KBM-7 (cell line): ENCODE measurements around the gene SPDYE4.
A peak's percentile ranks its signal among the peaks of the same experiment; 100 is the strongest.

Source experiments
- DNase-seq: peaks from one replicate; pipeline ENCODE4 v3.0.0-alpha.2; 2015
- in situ Hi-C: fragments of 300-500 bp; cut with MboI; formaldehyde crosslinking; loops from 2 replicates; pipeline ENCODE4 v1.14.3; 2020; ENCODE audit warnings: low sequenced_read_pairs, low pct_unique_long_range_greater_than_20kb, mixed read lengths

Gene SPDYE4

DNA sequence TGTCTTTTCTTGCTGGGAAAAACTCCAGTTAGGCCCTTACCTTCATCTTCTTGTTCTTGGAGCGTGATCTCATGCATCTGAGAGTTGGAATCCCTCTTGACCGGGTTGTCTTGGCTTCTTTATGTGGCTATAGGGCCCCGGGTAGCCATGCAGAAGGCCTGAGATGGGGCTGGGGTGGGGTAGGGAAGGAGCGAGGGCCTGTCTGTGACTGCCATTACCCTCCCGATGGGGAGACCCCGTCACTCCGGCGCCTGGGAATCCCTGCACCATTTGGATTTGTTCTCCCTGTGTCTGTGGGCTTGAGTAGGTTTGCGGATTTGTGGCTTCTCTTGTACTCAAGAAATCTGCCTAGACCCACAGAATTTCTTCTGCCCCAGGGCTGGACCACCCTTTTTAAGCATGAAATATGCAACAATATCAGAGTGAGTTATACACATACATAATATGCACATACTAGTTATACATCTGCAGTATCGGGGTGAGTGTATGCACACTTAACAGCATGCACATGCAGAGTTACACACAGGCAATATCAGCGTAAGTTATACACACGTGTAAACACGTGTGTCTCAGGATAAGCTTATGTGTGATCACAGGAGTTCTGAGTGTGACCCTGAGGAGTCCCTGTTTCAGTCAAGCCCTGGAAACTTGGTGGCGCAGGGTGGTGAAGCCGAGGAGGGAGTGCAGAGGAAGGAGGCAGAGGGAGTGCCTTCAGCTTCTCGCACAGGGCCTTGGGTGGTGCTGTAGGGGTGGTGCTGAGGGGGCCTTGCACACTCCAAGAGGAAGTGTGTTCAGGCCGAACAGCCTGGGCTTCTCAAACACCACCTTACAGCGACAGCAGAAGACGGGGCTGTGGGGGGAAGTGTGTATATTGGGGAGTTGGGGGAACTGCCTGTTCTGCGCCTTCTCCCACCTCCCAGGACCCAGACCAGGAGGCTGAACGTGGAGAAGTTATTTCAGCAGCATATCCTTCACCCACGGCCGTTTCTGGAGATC lies 32.2 kb downstream of the SPDYE4 start:
- DNase-seq: no peak
- in situ Hi-C loops: no loop called here

DNA sequence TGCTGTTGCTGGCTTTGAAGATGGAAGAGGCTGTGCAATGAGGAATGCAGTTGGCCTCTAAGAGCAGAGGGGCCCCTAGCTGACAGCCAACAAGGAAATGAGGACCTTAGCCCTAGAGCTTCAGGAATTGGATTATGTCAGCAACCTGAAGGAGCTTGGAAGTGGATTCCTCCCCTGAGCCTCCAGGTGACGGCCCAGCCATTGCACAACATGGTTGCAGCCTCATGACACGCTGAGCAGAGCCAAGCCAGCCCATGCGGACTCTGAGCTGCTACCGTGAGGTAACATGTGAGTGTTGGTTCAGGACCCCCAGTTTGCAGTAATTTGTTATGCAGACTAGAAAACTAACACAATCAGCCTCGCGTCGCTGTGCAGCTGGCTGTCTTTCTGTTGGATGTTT lies 33.9 kb downstream of the SPDYE4 start:
- no peak for DNase-seq
- in situ Hi-C loops: no loop called here

DNA sequence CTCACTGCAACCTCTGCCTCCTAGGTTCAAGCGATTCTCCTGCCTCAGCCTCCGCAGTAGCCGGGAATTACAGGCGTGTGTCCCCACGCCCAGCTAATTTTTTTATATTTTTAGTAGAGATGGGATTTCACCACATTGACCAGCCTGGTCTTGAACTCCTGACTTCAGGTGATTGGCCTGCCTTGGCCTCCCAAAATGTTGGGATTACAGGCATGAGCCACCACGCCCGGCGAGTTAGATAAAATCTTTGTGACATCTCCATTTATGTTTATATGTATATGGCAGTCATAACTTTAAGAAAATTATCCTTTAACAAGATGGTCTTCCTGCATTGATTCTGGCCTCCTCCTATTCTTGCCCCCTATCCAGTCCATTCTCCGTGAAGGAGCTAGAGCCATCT lies 37.8 kb downstream of the SPDYE4 start:
- DNase-seq: no peak
- in situ Hi-C loops: no loop called here

GRCh38 chr17:8719291-8720246 lies 38.8 kb downstream of the SPDYE4 start:
- DNase-seq: no peak
- in situ Hi-C loops: no loop called here

GRCh38 chr17:8718001-8718563 lies 40.3 kb downstream of the SPDYE4 start:
- DNase-seq: no peak
- in situ Hi-C loops: no loop called here

- in situ Hi-C loops: no loop called here
- no peak for DNase-seq
These were observed 44.5 kb downstream of the SPDYE4 start for GRCh38 chr17:8713878-8714277.

- in situ Hi-C loops: no loop called here
- no peak for DNase-seq
These were observed 45.0 kb downstream of the SPDYE4 start for GRCh38 chr17:8713315-8713714.

DNA sequence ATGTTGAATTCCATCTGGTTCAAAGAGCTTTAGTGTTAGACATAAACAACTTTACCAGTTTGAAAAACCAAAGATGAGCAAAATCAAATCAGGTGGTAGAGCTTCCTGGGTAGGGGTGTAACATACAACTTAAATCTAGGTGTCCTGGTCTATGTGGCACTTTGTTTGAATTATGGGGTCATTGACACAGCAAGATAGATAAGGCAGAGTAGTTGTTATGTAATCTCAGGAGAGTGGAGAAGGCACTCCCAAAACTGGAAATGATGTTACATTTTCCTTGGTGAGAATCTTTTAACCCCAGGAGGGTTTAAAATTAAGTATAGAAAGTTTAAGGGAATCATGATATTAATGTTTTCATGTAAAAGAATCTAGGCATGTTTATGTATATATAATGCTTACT lies 45.6 kb downstream of the SPDYE4 start:
- no peak for DNase-seq
- in situ Hi-C loops: no loop called here

DNA sequence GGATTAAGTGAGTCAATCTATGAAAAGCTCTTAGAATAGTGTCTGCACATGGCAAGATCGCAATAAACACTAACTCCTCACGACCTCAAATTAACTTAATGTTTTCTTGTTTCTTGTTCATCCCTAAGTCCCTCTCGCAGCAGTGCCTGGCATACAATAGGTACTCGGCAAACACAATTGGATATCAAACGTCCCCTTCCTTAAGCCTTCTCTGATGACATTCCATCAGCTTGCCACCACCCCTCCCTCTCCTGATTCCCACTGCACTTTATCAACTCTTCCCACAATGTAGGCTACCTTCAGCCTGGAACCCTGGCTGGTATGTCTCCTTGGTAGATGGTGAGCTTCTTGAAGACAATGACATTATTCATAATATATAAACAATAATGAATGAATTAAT lies 47.1 kb downstream of the SPDYE4 start:
- no peak for DNase-seq
- in situ Hi-C loops: no loop called here

- in situ Hi-C loops: no loop called here
- no peak for DNase-seq
These were observed 47.5 kb downstream of the SPDYE4 start for GRCh38 chr17:8710813-8711212.

GRCh38 chr17:8709006-8709405 lies 49.3 kb downstream of the SPDYE4 start:
- in situ Hi-C loops: no loop called here
- DNase-seq: peak; percentile 63

GRCh38 chr17:8708025-8708461 lies 50.3 kb downstream of the SPDYE4 start:
- in situ Hi-C loops: no loop called here
- peak; percentile 69 for DNase-seq

DNA sequence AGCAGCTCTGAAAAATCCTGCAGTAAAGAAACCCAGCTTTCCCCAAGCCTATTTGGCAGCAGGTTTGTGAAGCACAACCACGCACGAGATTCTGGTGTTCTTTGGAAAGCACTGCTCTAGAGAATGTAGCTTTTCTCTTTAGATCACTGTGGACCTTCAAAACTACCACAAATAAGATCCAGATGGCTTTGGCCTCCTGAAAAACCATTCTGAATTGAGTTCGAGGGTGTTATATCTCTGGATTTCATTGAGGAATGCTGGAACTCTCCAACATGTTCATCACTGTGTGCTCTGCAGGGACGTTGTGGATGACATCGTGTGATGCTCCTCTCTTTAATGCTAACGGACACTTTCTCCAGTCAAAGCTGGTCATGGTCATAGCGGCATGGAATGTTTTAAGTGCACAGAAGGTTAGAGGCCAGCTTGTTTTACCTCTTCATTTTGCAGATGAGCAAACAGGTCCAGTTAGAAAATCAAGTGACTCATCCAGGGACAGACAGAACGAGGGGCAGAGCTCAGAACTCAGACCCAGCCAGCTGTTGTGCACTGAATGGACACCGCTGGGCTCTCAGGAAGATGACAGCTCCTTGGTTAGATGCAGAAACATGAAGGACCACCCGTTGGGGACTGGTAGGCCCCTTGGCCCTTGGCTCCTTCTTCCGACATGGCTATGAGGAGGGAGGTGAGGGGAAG lies 50.9 kb downstream of the SPDYE4 start:
- no peak for DNase-seq
- in situ Hi-C loops: no loop called here

DNA sequence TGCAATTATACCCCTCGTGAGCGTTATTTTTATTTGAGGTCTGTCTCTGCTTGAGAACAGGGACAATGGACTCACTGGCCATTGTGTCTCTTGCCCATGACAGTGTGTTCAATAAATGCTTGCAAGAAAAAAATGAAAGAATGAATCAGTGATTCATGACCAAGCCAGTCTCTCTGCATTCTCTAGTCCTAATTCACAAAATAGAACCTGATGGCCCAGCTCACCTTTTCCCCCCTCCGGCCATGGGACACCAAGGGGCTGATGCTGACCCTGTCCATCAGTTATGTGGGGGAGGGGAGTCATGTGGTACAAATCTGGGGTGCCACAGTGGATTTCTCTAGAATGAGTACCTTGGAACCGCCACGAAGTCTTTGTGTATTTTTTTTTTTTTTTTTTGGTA lies 51.9 kb downstream of the SPDYE4 start:
- DNase-seq: no peak
- in situ Hi-C loops: no loop called here

- in situ Hi-C loops: no loop called here
- DNase-seq: no peak
These were observed 52.9 kb downstream of the SPDYE4 start for GRCh38 chr17:8705427-8705826.

DNA sequence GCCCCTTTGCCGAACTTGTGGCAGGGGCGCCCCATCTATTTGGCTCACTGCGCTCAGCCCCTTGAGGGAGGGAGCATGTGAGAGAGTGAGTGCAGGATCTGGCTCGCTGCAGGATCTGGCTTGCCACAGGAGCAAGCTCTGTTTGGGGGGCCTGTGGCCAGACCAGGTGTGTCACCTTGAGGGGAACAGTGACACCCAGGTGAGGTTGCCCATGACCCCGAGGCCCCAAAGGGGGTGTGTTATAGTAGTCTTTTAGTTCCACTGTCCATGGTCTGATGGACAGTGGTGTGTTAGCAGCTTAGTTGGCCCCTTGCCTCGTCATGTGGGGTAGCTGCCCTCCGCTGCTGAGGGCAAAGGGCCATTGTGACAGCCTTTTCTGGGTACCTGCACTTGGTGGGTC lies 55.3 kb downstream of the SPDYE4 start:
- in situ Hi-C loops: no loop called here
- DNase-seq: no peak

DNA sequence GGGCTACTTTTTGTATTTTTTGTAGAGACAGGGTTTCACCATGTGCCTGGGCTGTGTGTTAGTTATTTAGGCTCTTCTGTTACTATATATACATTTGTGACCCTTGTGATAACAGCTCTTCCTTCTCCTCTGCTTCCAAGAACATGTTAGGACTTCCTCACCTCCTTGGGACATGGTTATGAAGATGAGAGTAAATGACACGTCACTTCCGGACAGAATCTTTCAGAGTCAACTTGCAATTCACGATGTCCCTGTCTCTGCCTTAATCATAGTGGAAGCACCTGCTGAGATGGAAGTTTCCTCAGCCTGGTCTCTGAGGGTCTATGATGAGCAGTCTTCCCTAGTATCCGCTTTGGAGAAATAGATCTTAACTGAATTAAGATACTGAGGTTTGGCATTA lies 56.6 kb downstream of the SPDYE4 start:
- peak; percentile 16 for DNase-seq
- in situ Hi-C loops: no loop called here

- in situ Hi-C loops: no loop called here
- no peak for DNase-seq
These were observed 57.1 kb downstream of the SPDYE4 start for GRCh38 chr17:8701221-8701620.
